Stimulated activated naive B cell treated with anti-CD40 and anti-IgM and Interleukin-4, amounts not matched to agents 10 μg/mL and 1 μg/mL and 100 μg/mL, for 72 hours (primary cell): ENCODE measurements around the gene CCL2.

Source experiments
- ATAC-seq, 2 donors: fragments of 150-1000 bp; cut with Tn5 transposase; replicated peaks; 2 replicates each; pipeline ENCODE4 v1.10.0; 2021; ENCODE audit warnings: moderate library complexity in 1 of 2
- DNase-seq: peaks from one replicate; pipeline ENCODE4 v3.0.0; 2021
- H3K27ac Mint-ChIP-seq: one replicate; pipeline ENCODE4 v1.8.0; 2022; ENCODE audit warnings: mild to moderate bottlenecking, mixed read lengths
- H3K27me3 Mint-ChIP-seq, 2 donors: one replicate each; pipeline ENCODE4 v1.8.0; 2022; ENCODE audit warnings: mixed read lengths in 2 of 2
- H3K36me3 Mint-ChIP-seq, 2 donors: one replicate each; pipeline ENCODE4 v1.8.0; 2022; ENCODE audit warnings: mixed read lengths in 2 of 2, mild to moderate bottlenecking in 1 of 2
- H3K4me1 Mint-ChIP-seq, 2 donors: one replicate each; pipeline ENCODE4 v1.8.0; 2022; ENCODE audit warnings: mixed read lengths in 2 of 2, mild to moderate bottlenecking in 1 of 2
- H3K4me3 Mint-ChIP-seq, 2 donors: one replicate each; pipeline ENCODE4 v1.8.0; 2022; ENCODE audit warnings: mild to moderate bottlenecking in 2 of 2, mixed read lengths in 2 of 2, moderate library complexity in 1 of 2
- H3K9me3 Mint-ChIP-seq, 2 donors: one replicate each; pipeline ENCODE4 v1.8.0; 2022; ENCODE audit warnings: mixed read lengths in 2 of 2, mild to moderate bottlenecking in 1 of 2

CCL2 gene

DNA sequence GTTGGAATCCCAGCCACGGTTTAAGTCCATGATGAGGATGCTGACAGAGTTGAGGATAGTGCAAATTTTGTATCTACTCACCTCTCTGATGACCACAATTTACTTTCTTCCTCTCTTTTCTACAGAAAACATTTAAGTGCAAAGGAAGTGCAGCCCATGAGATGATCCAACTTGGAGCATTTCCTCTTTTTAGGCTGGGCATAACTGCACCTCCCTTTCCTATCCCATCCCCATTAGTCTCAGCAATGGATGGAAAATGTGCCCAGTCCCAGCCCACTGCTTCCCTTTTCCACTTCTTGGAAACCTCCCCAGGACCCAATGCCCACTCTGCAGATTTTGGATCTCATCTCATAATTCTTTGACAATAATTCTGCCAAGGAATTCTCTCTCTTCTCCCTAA lies 47.6 kb downstream of the CCL2 start:
- H3K4me3 Mint-ChIP-seq, result no peak overlapping the region
- DNase-seq (no peak), ATAC-seq (no peak)
- H3K4me1 Mint-ChIP-seq, result peaks cover 7 to 11% of the 10 kb centered on the region in 2 donors
- H3K27ac Mint-ChIP-seq, result no peak overlapping the region
- peaks cover 42 to 61% of the 10 kb centered on the region in 2 donors for H3K27me3 Mint-ChIP-seq
- H3K9me3 Mint-ChIP-seq, result peaks cover 0 to 4% of the 10 kb centered on the region in 2 donors
- H3K36me3 Mint-ChIP-seq, result peaks cover 0 to 2% of the 10 kb centered on the region in 2 donors

DNA sequence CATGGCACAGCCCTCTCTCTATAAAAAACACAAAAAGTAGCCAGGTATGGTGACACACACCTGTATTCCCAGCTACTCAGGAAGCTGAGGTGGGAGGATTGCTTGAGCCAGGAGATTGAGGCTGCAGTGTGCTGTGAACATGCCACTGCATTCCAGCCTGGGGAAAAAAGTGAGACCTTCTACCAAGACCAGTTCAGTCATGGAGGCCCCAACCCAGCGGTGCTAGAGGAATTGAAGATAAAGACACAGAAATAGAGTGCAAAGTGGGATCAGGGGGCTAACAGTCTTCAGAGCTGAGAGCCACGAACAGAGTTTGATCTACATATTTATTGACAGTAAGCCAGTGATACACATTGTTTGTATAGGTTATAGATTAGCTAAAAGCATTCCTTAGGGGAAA lies 48.5 kb downstream of the CCL2 start:
- Mint-ChIP-seq H3K27me3 (peaks cover 41 to 57% of the 10 kb centered on the region in 2 donors), H3K27ac (no peak overlapping the region), H3K4me3 (no peak overlapping the region), H3K4me1 (peaks cover 7 to 11% of the 10 kb centered on the region in 2 donors), H3K36me3 (peaks cover 0 to 2% of the 10 kb centered on the region in 2 donors), H3K9me3 (peaks cover 0 to under 1% of the 10 kb centered on the region in 2 donors)
- ATAC-seq, result no peak
- DNase-seq, result no peak

DNA sequence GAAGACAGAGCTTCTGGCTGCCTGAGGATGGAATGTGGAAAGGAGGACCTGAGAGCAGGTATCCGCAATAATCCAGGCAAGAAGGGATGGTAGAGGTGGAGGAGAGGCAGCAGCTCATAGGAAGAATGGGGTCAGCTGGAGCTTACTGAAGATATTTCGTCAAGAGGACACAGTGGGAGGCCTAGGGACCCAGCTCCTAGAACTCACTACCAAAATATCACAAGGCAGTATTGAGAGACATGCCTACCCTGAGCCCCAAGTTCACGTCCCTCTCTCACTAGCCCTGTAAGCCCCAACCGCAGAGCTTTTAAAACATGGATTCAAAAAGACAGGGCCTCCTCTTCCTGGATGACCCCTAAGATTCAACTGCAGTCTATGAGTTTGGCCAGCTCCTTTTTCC lies 50.0 kb downstream of the CCL2 start:
- Mint-ChIP-seq H3K4me1 (peaks cover 2% of the 10 kb centered on the region in 2 donors), H3K27me3 (peaks cover 36 to 49% of the 10 kb centered on the region in 2 donors), H3K36me3 (peaks cover 0 to 2% of the 10 kb centered on the region in 2 donors), H3K9me3 (no peaks in the 10 kb centered on the region), H3K4me3 (no peak overlapping the region), H3K27ac (no peak overlapping the region)
- DNase-seq (no peak), ATAC-seq (no peak)

DNA sequence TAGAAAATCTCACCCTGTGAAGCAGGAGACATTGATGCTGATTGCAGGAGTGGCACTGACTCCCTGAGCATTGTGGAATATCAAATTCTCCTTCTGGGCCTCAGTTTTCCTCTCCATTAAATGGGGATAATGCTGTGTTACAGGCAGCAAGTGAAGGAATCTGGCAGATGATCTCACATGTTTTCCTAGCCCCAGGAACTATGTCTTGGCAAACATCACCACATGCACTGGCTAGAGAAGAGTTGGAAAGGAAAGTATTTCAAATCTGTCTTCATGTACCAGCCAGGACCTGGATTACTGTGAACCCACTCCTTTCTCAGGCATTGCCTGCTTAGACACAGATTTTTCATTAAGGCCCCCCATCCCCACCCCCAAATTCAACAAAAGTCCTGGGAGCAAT lies 50.5 kb downstream of the CCL2 start:
- Mint-ChIP-seq H3K4me3 (no peak overlapping the region), H3K27me3 (peaks cover 36 to 49% of the 10 kb centered on the region in 2 donors), H3K27ac (no peak overlapping the region), H3K9me3 (no peaks in the 10 kb centered on the region), H3K4me1 (peaks cover 0 to 2% of the 10 kb centered on the region in 2 donors), H3K36me3 (peaks cover 0 to 2% of the 10 kb centered on the region in 2 donors)
- ATAC-seq (no peak), DNase-seq (no peak)

DNA sequence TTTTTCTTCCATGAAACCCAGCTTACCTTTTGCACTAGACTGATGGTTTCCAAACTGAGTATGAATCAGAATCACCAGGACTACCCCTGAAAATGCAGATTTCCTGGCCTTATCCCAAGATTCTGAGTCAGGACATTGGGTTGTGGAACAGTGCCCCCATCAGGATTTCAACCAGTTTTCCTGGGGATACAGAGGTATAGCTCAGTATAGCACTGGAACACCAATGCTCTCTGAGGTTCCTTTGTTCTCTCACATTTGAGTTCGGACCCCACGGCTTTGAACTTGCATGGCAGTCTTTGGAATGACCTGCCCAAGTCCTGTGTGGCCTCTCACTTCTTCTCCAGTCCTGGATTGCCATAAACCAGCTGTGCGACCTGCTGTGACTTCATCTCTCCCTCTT lies 51.4 kb downstream of the CCL2 start:
- no peaks in the 10 kb centered on the region for H3K9me3 Mint-ChIP-seq
- no peak overlapping the region for H3K4me3 Mint-ChIP-seq
- no peak for DNase-seq
- no peak for ATAC-seq
- no peak overlapping the region for H3K27ac Mint-ChIP-seq
- H3K36me3 Mint-ChIP-seq, result peaks cover 0 to 2% of the 10 kb centered on the region in 2 donors
- H3K4me1 Mint-ChIP-seq, result peaks cover 0 to 2% of the 10 kb centered on the region in 2 donors
- peaks cover 32 to 43% of the 10 kb centered on the region in 2 donors for H3K27me3 Mint-ChIP-seq
